Stimulated activated CD4-positive, alpha-beta T cell treated with anti-CD3 and anti-CD28 coated beads, Interleukin-1b, Interleukin-23, amount 100 ng/mL, for 1 hour (primary cell): ENCODE data around the gene IL6R.

Experiments used
- DNase-seq, 2 donors: peaks; one replicate each; pipeline ENCODE4 v3.0.0-alpha.2; 2020; ENCODE audit warnings: low read depth in 2 of 2

Gene IL6R

DNA sequence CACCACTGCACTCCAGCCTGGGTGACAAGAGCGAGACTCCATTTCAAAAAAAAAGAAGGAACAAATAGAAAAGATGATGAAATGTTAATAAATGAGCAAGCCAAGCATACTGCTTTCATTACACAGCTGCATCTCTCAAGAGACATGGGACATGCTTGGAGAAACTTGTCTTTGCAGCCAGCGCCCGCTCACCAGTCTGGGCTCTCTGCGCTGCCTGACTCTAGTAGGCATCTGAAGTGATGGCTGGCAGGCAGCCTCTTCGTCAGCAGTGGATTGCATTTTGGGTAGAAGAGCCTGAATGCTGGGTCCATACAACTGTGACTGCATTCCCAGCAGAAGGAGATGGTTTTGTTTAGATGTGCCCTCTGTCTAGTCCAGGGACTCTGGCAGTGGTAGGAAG is 48.0 kb downstream of the IL6R start:
- DNase-seq, result no peak

DNA sequence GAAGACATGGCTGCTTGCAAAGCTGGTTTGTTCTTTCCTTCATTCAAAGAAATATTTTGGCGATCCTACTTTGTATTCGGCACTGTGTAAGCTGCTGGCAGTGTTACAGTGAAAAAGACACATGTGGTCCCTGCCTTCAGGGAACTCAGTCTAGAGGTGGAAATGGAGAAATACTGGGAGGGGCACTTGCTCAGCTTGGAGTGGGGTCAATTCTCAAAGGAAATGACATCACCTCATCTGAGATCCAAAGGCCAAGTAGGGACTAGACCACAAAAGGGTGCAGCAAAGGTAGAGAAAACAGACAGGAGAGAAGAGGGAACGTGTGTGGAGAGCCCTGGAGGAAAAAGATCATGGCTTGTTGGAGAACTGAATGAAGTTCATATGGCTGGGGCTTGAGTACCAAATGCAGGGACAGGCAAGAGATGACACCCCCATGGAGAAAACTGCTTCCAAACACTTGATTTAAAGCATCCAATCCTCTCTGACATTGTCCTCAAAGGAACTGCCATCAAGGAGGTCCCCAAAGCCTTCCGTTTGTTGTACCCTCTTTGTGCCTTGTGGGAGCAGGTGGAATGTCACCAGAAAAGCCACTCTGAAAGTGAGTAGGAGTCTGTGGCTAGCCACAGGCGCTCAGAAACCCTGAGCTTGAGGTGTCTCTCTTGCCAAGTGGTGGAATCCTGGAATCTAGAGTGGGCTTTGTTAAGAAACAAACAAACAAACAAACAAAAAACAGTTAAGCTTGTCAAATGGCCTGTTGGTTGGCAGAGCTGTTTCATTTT is 48.6 kb downstream of the IL6R start:
- DNase-seq, result no peak

DNA sequence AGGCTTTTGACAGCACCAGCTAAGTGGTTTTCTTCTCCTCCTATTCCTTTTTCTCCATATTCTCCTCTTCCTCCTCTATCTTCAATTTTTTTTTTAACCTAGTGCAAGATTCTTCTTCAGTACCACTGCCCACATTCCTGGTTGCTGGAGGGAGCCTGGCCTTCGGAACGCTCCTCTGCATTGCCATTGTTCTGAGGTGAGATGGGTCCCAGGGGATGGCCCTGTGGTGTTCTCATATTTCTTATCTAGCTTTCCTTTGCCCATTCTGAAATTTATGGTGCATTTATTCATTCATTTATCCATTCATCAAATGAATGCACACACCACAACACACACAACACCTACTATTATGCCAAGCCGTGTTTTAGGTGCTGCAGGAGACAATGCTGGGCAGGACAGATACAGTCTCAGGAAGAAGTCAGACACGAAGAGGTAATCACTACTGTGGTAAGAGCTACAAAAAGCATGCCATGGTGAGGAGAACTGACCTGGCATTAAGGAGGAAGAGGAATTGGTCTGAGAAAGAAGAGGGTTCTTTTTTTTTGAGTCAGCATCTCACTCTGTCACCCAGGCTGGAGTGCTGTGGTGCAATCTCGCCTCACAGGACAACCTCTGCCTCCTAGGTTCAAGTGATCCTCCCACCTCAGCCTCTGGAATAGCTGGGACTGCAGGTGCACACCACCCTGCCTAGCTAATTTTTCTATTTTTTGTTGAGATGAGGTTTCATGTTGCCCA is 49.4 kb downstream of the IL6R start:
- DNase-seq, result no peak

DNA sequence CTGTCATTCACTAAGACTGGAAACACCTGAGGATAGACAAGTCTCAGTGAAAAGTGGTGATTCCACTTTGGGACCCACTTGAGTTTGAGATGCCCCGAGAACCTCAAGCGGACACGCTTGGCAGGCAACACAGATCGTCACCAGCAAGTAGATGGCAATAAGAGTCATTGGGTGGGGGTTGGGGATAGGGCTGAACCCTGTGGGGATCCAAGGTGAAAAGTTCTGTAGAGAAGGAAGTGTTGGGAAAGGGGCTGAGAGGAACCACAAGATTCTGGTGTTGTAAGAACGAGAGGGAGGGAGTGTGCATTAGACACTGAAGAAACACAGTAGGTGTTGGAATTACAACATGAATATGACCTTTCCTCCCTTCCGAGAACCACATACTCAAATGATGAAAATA is 51.5 kb downstream of the IL6R start:
- no peak for DNase-seq

DNA sequence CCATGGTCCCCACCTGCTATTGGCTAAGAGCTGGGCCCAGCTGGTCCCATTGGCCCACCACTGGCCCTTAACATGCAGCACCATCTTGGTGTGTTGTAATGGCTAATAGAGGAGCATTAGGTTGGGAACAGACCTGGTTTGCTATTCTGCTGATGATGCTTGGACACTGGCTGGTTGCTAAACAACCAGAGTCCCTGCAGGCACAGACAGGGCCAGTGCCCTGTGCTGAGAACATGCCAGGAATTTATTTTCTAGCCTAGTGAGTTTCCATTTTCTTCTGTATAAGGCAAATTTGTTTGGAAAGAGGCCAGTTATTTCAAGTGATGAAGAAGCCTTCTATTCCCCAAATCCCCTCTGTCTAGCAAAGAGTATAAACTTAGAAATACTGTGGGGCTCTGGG is 53.9 kb downstream of the IL6R start:
- DNase-seq, result no peak

DNA sequence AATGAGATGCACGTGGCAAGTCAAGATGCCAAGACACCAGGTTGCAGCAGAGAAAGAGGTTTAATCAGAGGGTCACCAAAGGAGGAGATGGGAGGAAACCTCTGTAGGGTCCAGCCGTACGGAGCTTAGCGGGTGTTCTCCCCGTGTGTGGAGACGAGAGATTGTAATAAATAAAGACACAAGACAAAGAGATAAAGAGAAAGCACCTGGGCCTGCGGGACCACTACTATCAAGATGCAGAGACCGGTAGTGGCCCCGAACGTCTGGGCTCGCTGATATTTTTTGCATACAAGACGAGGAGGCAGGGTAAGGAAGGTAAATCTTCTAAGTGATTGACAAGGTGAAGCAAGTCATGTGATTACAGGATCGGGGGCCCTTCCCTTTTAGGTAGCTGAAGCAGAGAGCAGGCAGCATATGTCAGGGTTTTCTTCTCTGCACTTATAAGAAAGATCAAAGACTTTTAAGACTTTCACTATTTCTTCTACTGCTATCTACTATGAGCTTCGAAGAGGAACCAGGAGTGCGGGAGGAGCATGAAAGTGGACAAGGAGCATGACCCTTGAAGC is 55.6 kb downstream of the IL6R start:
- DNase-seq, result no peak

DNA sequence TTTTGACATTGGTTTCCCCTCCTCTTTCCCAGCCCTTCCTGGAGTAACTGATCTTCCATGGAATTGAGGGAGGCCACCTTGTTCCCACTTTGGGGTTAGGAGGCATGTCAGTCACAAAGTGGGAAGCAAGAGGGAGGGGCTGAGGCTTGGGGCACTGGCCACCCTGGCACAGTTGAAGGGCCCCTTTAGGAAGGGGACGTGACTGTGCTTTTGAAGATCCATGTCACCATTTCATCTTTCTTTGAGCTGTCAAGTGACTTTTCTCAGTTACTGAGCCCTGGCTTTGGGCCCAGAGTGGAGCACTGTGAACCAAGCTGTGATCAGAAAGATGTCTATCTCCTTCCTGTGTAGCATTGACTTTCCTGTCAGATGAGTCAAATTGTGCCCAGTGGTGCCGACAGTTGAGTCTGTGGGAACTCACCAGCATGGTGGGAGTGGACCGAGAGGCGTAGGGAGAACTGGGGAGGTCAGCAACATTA is 58.4 kb downstream of the IL6R start:
- DNase-seq, result peak in 1 of 2 donors; percentile 31

DNA sequence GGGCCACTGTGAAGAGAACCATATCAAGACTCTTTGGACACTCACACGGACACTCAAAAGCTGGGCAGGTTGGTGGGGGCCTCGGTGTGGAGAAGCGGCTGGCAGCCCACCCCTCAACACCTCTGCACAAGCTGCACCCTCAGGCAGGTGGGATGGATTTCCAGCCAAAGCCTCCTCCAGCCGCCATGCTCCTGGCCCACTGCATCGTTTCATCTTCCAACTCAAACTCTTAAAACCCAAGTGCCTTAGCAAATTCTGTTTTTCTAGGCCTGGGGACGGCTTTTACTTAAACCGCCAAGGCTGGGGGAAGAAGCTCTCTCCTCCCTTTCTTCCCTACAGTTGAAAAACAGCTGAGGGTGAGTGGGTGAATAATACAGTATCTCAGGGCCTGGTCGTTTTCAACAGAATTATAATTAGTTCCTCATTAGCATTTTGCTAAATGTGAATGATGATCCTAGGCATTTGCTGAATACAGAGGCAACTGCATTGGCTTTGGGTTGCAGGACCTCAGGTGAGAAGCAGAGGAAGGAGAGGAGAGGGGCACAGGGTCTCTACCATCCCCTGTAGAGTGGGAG is 60.6 kb downstream of the IL6R start:
- no peak for DNase-seq

DNA sequence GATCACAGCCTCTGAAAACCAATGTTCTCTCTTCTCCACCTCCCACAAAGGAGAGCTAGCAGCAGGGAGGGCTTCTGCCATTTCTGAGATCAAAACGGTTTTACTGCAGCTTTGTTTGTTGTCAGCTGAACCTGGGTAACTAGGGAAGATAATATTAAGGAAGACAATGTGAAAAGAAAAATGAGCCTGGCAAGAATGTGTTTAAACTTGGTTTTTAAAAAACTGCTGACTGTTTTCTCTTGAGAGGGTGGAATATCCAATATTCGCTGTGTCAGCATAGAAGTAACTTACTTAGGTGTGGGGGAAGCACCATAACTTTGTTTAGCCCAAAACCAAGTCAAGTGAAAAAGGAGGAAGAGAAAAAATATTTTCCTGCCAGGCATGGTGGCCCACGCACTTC is 61.1 kb downstream of the IL6R start:
- no peak for DNase-seq

DNA sequence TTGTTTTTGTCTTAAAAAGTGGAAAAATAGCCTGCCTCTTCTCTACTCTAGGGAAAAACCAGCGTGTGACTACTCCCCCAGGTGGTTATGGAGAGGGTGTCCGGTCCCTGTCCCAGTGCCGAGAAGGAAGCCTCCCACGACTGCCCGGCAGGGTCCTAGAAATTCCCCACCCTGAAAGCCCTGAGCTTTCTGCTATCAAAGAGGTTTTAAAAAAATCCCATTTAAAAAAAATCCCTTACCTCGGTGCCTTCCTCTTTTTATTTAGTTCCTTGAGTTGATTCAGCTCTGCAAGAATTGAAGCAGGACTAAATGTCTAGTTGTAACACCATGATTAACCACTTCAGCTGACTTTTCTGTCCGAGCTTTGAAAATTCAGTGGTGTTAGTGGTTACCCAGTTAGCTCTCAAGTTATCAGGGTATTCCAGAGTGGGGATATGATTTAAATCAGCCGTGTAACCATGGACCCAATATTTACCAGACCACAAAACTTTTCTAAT is 61.8 kb downstream of the IL6R start:
- no peak for DNase-seq

DNA sequence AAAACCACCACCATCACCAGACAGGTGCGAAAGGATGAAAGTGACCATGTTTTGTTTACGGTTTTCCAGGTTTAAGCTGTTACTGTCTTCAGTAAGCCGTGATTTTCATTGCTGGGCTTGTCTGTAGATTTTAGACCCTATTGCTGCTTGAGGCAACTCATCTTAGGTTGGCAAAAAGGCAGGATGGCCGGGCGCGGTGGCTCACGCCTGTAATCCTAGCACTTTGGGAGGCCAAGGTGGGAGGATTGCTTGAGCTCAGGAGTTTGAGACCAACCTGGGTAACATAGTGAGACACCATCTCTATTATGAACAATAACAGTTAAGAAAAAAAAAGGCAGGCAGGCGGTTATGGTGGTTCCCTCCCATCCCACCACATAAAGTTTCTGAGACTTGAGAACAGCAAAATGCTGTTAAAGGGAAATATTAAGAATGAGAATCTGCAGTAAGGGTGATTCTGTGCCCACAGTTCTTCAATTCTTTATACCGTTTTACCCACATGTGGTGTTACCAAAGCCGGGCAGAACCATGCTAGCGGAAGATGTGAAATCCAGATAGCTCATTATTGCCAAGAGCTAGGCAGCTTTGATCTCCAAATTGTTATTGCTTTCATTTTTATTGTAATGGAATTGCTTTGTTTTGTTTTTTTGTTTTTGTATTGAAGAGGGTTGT is 62.4 kb downstream of the IL6R start:
- DNase-seq, result no peak

DNA sequence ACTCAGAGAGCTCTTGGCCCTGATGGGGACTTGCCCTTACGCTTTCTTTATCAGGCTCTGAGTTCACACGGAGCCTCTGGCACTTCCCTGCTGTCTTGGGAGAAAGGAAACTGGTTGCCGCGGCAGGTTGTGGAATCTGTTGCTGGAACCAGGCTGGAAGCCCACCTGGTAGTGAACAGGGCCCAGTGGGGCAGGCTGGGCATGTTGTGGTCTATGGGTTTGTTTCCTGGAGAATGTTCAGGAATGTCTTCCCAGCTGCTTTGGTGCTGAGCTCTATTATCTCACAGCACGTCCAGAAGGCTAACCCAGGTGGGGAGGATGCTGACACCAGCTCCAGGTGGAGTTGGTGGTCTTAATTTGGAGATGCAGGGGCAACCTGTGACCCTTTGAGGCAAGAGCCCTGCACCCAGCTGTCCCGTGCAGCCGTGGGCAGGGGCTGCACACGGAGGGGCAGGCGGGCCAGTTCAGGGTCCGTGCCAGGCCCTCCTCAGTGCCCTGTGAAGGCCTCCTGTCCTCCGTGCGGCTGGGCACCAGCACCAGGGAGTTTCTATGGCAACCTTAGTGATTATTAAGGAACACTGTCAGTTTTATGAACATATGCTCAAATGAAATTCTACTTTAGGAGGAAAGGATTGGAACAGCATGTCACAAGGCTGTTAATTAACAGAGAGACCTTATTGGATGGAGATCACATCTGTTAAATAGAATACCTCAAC is 63.5 kb downstream of the IL6R start:
- no peak for DNase-seq

DNA sequence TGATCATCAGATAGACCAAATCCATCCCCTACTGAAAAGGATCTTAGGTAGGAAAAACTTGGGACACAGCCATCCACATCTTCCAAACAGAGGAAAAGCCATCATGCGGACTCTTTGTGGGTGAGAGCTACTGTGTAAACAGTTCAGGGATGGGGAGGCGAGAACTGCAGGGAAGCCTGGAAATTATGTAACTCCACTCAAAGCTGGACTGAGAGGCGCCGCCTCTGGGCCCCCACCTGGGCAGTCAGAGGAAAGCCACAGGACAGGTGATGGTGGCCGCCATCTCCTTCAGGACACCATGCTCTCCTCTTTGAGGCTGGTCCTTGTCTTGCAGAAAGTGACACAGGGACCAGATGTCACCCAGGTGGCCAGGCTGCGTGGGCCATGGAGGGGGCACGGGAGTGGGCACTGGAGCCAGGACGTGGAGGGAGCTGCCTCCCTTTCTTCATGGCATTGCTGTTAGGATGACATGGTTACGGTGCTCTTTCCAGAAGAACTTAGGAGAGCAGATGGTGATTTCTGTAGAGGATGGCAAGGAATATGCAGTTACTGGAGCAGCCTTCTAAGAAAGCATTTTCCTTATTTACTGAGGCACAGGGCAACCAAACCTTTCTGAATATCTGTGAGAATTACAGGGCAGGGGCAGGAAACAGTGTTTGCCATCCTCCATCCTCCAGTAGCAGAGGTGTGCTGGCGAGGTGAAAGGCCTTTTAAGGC is 64.9 kb downstream of the IL6R start:
- DNase-seq, result no peak

DNA sequence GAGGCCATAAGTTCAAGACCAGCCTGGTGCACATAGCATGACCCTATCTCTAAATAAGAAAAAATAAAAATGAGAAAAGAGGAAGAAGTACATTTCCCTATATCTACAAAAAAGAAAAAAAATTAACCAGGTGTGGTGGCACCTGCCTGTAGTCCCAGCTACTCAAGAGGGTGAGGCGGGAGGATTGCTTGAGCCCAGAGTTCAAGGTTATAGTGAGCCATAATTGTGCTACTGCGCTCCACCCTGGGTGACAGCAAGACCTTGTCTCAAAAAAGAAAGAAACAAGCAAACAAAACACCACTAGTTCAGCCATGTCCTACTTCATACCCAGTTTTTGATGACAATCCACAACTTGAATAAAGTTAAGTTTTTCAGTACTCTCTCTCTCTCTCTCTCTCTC is 66.2 kb downstream of the IL6R start:
- no peak for DNase-seq

DNA sequence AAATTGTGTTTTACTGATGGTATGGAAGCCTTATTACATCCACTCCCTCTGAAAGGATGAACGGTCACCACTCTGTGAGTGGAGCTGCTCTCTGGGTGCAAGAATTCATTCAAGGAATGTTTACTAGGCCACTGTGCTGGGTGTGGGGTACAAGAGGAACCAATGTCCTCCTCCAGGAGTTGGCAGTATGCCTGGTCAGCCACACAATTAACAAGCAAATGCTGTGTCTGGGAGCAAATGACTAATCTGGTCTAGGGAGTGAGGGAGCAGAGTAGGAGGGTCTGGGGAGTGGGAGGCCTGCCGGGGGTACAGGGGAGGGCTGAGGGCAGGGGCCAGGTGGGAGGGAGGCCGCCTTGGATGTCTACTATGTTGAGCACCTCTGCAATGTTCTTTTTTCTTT is 69.7 kb downstream of the IL6R start:
- no peak for DNase-seq

DNA sequence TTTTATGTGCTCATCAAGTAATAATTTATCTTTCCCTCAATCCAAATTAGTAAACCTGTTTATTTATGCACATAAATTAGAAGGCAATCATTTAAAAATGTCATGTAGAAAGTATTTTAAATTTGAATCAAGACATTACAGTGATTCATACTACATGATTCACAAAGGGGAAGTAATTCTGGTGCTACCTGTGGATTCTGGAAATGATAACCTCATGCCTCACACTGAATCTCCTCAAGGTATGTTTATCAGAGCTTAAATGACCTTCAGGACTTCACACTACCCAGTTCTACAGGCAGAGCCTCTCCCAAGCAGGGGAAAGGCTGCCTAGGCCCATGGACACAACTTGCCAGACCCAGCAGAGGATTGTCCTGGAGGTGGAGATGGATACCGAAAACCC is 71.6 kb downstream of the IL6R start:
- no peak for DNase-seq

DNA sequence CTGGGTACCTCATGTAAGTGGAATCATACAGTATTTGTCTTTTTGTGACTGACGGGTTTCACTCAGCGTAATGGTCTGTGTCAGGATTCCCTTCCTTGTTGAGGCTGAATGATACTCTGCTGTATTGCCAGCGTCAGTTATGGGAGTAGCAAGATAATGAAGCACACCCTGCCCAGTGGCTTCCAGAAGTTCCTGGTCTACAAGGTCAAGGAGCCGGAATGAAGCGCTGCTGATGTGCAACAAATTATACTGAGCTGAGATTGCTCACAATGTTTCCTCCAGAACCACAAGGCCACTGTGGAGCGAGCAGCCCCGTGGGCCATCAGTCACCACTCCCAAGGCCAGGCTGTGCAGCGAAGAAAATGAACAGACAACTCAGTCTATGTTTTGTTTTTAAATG is 72.9 kb downstream of the IL6R start:
- no peak for DNase-seq

DNA sequence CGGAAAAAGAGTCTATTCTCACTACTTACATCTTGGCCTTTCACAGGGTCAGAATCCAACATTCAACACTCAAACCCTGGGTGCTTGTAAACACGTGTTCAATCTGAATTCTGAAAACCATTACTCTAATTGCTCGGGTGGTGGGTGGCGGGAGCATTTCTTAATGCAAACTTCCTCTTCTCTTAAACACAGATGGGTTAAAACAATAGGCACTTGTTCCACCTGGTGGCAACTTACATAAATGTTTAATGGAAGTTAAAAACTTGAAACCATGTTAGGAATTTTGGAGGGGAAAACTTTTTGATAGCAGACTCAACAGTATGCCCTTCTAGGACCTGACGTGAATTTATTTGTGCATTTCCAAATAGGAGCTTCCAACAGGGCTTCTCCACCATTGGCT is 73.5 kb downstream of the IL6R start:
- no peak for DNase-seq

DNA sequence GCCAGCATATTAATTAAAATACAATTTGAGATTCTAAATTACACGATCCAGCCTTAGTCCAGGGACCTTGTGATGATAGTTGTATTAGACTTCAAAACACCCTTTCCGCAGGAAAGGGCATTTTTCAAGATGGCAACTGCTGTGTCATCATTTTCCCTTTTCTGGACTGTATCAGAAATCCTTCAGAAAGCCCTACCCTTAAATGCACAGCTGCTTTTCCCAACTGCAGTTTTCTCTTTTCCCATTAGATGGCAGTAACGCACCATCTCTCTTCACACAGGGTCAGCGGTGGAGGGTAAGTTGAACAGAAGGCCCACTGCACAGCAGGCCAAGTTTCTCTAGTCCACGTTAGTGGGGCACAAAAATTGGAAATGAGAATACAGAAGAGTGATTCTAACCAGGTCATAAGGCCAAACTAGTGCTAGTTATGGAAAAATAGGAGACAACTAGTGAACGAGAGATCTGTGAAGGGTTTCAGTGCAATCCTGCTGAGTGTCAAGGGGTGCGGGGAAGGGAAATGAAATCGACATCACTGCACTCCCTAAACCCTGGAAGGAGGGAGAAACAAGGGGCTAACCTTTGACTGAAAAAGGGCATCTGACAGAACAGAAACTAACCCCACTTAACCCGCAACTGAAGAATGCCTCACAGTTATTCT is 74.8 kb downstream of the IL6R start:
- peak in 1 of 2 donors; percentile 29 for DNase-seq

DNA sequence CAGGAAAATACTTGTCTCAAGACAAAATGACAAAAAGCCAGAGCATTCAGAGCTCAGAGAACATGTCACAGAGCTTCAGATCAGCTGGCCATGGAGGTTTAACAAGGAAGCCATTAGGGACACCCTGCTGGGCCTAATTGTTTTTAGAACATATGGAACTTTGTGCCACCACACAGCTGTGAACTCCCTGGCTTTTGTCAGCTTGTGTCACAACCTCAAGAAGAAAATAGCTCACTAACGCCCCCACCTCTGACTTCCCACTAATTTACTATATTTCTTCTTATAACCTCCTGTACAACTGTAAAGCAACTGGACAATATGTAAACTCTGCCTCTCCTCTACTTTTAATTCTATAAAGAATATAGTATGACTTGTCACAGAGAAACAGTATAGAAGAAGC is 75.9 kb downstream of the IL6R start:
- no peak for DNase-seq
